Endodermal cell (in vitro differentiated cells): ENCODE results near the gene NUP210. TPM values are rescaled to one million over a fixed set of nuclear protein-coding genes. Genes with fewer than 3 reads are reported as not detected.

Experiments
- DNase-seq: peaks from one replicate; pipeline ENCODE4 v3.0.0-alpha.2; 2017
- H3K27ac ChIP-seq: 2 replicates; pipeline ENCODE4 v1.5.1; 2013; ENCODE audit warnings: mild to moderate bottlenecking, low read depth, low read length, moderate library complexity
- H3K27me3 ChIP-seq: 2 replicates; pipeline ENCODE4 v1.6.1; 2013; ENCODE audit warnings: mild to moderate bottlenecking, low read length, moderate library complexity; ENCODE audit not compliant: insufficient read depth, control insufficient read depth, poor library complexity, severe bottlenecking
- H3K36me3 ChIP-seq: 2 replicates; pipeline ENCODE4 v1.7.0; 2013; ENCODE audit warnings: mild to moderate bottlenecking, low read length, moderate library complexity; ENCODE audit not compliant: control insufficient read depth, insufficient read depth
- H3K4me1 ChIP-seq: one replicate; pipeline ENCODE4 v1.7.0; 2013; ENCODE audit warnings: low read length; ENCODE audit not compliant: control insufficient read depth, insufficient read depth
- H3K4me3 ChIP-seq: 2 replicates; pipeline ENCODE4 v1.5.1; 2013; ENCODE audit warnings: mild to moderate bottlenecking, low read length, moderate library complexity
- H3K9ac ChIP-seq: 2 replicates; pipeline ENCODE4 v1.6.1; 2013; ENCODE audit warnings: mild to moderate bottlenecking, low read length, moderate library complexity; ENCODE audit not compliant: poor library complexity, severe bottlenecking; ENCODE audit errors: extremely low read depth
- H3K9me3 ChIP-seq: 2 replicates; pipeline ENCODE4 v1.6.1; 2013; ENCODE audit warnings: mild to moderate bottlenecking, low read length, moderate library complexity; ENCODE audit not compliant: control insufficient read depth
- H3K27ac Mint-ChIP-seq: 2 replicates; pipeline ENCODE4 v1.8.0; 2020; ENCODE audit warnings: mixed read lengths
- H3K27me3 Mint-ChIP-seq: 2 replicates; pipeline ENCODE4 v1.8.0; 2021; ENCODE audit warnings: mild to moderate bottlenecking, mixed read lengths; ENCODE audit not compliant: insufficient read depth
- H3K36me3 Mint-ChIP-seq: 2 replicates; pipeline ENCODE4 v1.8.0; 2020; ENCODE audit warnings: low read depth, mixed read lengths
- H3K4me1 Mint-ChIP-seq: 2 replicates; pipeline ENCODE4 v1.8.0; 2020; ENCODE audit warnings: mixed read lengths
- H3K4me3 Mint-ChIP-seq: 2 replicates; pipeline ENCODE4 v1.8.0; 2020; ENCODE audit warnings: mild to moderate bottlenecking, moderate library complexity, mixed read lengths
- H3K9me3 Mint-ChIP-seq: 2 replicates; pipeline ENCODE4 v1.8.0; 2020; ENCODE audit warnings: mild to moderate bottlenecking, mixed read lengths
- WGBS, 2 experiments: methylation state at CpG; one replicate each; pipeline versions ENCODE4 v1.1.5 to v1.1.7; 2013; ENCODE audit warnings: missing lambda C conversion rate in 2 of 2, mixed read lengths in 1 of 2; ENCODE audit not compliant: insufficient coverage in 1 of 2, insufficient read length in 1 of 2; 5-methylcytosine and 5-hydroxymethylcytosine counted together
- total RNA-seq, 2 donors: library from RNA; stranded (reverse); fragmentation: NEBNext Ultra II Directional in 1 of 2; extraction: Animal tissue kit (Norgen Biotek cat#: 25700) in 1 of 2; gene quantifications; 2 replicates in 1 of 2; 3 replicates in 1 of 2; pipeline ENCODE4 v1.2.1, GENCODE V29; 2021
- TF ChIP-seq, protein P1 (sequence below): fragments of 200-600 bp; sonication (generic); conservative IDR thresholded peaks from 2 replicates; pipeline ENCODE4 v1.5.0; 2021; ENCODE audit warnings: antibody characterized with exemption, mild to moderate bottlenecking

NUP210 gene
- total RNA-seq, 2 donors from 2014 or later = 43.0 to 62.3 TPM

- TF ChIP-seq, protein P1, sequence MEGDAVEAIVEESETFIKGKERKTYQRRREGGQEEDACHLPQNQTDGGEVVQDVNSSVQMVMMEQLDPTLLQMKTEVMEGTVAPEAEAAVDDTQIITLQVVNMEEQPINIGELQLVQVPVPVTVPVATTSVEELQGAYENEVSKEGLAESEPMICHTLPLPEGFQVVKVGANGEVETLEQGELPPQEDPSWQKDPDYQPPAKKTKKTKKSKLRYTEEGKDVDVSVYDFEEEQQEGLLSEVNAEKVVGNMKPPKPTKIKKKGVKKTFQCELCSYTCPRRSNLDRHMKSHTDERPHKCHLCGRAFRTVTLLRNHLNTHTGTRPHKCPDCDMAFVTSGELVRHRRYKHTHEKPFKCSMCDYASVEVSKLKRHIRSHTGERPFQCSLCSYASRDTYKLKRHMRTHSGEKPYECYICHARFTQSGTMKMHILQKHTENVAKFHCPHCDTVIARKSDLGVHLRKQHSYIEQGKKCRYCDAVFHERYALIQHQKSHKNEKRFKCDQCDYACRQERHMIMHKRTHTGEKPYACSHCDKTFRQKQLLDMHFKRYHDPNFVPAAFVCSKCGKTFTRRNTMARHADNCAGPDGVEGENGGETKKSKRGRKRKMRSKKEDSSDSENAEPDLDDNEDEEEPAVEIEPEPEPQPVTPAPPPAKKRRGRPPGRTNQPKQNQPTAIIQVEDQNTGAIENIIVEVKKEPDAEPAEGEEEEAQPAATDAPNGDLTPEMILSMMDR = no peak
- no peaks in the 10 kb centered on the region for H3K4me1 Mint-ChIP-seq
- Histone ChIP-seq H3K27ac (no peak overlapping the region), H3K9me3 (no peaks in the 10 kb centered on the region), H3K4me3 (no peak overlapping the region), H3K9ac (no peak overlapping the region), H3K27me3 (no peaks in the 10 kb centered on the region), H3K36me3 (peaks cover 16% of the 10 kb centered on the region), H3K4me1 (no peaks in the 10 kb centered on the region)
- H3K27ac Mint-ChIP-seq = no peak overlapping the region
- H3K4me3 Mint-ChIP-seq = no peak overlapping the region
- peaks cover 19% of the 10 kb centered on the region for H3K36me3 Mint-ChIP-seq
- no peaks in the 10 kb centered on the region for H3K9me3 Mint-ChIP-seq
- WGBS, 2 experiments = 92 to 96% methylated on average over 3 to 5 of the region's 5 CpGs
- no peak for DNase-seq
- H3K27me3 Mint-ChIP-seq = no peaks in the 10 kb centered on the region
These were observed 96.3 kb downstream of the NUP210 start for GRCh38 chr3:13323822-13324221.

DNA sequence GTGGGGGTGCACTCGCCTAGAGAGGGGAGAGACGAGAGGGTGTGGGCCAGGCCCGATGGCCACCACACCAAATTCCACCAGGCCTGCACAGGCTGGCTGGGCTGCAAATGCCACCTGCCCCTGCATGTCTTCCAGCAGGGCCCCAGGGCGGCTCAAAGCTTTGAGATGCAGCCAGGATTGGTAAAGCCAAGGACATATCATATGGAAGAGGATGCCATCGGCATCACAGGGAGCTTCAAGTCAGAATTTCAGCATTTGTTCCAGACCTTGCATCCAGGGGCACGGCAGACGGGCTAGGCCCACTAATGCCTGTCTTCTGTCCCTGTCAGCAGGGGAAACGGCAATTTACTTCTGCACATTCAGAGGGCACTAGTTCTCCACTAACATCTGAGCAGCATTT lies 97.8 kb downstream of the NUP210 start:
- no peak for DNase-seq
- Mint-ChIP-seq H3K27me3 (no peaks in the 10 kb centered on the region), H3K9me3 (no peaks in the 10 kb centered on the region), H3K27ac (no peak overlapping the region), H3K4me1 (no peaks in the 10 kb centered on the region), H3K36me3 (peaks cover 17% of the 10 kb centered on the region), H3K4me3 (no peak overlapping the region)
- Histone ChIP-seq H3K9ac (no peak overlapping the region), H3K4me1 (no peaks in the 10 kb centered on the region), H3K36me3 (peaks cover 16% of the 10 kb centered on the region), H3K4me3 (no peak overlapping the region), H3K27ac (no peak overlapping the region), H3K9me3 (no peaks in the 10 kb centered on the region), H3K27me3 (no peaks in the 10 kb centered on the region)
- TF ChIP-seq, protein P1 = no peak
- WGBS, 2 experiments = 87 to 91% methylated on average over 6 to 8 of the region's 8 CpGs

DNA sequence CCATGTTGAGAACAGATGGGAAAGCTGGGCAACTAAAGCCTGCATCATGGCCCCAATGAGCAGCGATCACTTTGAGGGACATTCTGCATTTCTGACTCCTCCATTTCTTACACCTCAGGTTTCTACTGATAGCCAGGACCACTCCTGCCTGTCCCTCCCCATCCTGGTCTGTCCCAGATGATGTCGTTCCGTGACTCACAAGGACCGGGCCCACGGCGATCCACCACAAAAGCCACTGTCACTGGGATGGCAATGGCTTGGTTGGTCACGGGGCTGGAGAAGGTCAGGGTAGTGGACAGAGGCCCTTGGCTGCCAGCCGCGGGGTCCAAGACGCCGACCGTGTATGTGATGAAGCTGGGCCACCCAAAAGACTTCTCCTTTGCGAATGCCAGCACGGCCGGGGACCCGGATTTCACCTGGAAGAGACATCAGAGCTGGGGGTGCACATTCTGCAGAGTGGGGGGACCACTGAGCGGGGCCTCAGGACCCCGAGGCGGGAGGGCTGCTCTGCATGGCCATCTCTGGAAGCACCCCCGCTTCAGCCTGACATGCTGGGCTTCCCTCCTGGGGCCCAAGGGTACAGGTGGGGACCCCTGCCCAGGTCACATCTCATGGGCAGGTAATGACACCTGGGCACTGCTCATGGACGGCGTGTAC lies 100.4 kb downstream of the NUP210 start:
- WGBS, 2 experiments = 95% methylated on average over 12 to 22 of the region's 22 CpGs
- Mint-ChIP-seq H3K4me3 (no peak overlapping the region), H3K4me1 (no peaks in the 10 kb centered on the region), H3K27ac (no peak overlapping the region), H3K27me3 (no peaks in the 10 kb centered on the region), H3K36me3 (peaks cover 18% of the 10 kb centered on the region), H3K9me3 (no peaks in the 10 kb centered on the region)
- Histone ChIP-seq H3K4me3 (no peak overlapping the region), H3K4me1 (no peaks in the 10 kb centered on the region), H3K9ac (no peak overlapping the region), H3K36me3 (peaks cover 13% of the 10 kb centered on the region), H3K27me3 (no peaks in the 10 kb centered on the region), H3K27ac (no peak overlapping the region), H3K9me3 (no peaks in the 10 kb centered on the region)
- TF ChIP-seq, protein P1 = no peak
- no peak for DNase-seq
